HAP-1 (cell line): ENCODE data around the gene HNRNPLL.

Source experiments
- DNase-seq, 2 experiments: peaks; one replicate each; pipeline ENCODE4 v3.0.0-alpha.2; 2016 to 2020; ENCODE audit warnings: low spot score in 2 of 2
- H3K27me3 ChIP-seq: fragments of 250-450 bp; sonication (Bioruptor Pico); 2 replicates; pipeline ENCODE4 v1.5.1; 2020; ENCODE audit warnings: low read depth, mild to moderate bottlenecking, moderate library complexity
- H3K36me3 ChIP-seq: fragments of 250-450 bp; sonication (Bioruptor Pico); replicated peaks from 2 replicates; pipeline ENCODE4 v1.5.1; 2020; ENCODE audit warnings: mild to moderate bottlenecking
- H3K4me1 ChIP-seq: fragments of 250-450 bp; sonication (Bioruptor Pico); 2 replicates; pipeline ENCODE4 v1.5.1; 2020; ENCODE audit warnings: mild to moderate bottlenecking
- H3K4me3 ChIP-seq: fragments of 250-450 bp; sonication (Bioruptor Pico); 2 replicates; pipeline ENCODE4 v1.5.1; 2020; ENCODE audit warnings: mild to moderate bottlenecking, moderate library complexity
- H3K9me3 ChIP-seq: fragments of 250-450 bp; sonication (Bioruptor Pico); 2 replicates; pipeline ENCODE4 v1.5.1; 2020; ENCODE audit warnings: mild to moderate bottlenecking, moderate library complexity
- in situ Hi-C: fragments of 300-500 bp; cut with MboI; formaldehyde crosslinking; loops from 3 replicates; pipeline ENCODE4 v1.14.3; 2020; ENCODE audit warnings: low sequenced_read_pairs, inconsistent platforms, mixed read lengths

The HNRNPLL gene

DNA sequence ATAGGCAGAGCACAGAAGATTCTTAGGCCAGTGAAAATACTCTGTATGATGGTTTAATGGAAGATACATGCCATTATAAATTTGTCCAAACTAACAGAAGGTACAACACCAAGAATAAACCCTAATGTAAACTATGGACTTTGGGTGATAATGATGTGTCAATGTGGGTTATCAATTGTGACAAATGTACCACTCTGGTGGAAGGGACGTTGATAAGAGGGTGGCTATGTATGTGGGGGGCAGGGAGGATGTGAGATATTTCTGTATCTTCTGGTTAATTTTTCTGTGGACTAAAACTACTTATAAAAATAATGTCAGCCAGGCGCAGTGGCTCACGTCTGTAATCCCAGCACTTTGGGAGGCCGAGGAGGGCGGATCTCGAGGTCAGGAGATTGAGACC is 86.2 kb downstream of the HNRNPLL start:
- DNase-seq: no peak
- Histone ChIP-seq H3K27me3 (no peaks in the 10 kb centered on the region), H3K36me3 (no peaks in the 10 kb centered on the region), H3K9me3 (no peaks in the 10 kb centered on the region), H3K4me1 (no peaks in the 10 kb centered on the region), H3K4me3 (no peak overlapping the region)
- in situ Hi-C loops: no loop called here

DNA sequence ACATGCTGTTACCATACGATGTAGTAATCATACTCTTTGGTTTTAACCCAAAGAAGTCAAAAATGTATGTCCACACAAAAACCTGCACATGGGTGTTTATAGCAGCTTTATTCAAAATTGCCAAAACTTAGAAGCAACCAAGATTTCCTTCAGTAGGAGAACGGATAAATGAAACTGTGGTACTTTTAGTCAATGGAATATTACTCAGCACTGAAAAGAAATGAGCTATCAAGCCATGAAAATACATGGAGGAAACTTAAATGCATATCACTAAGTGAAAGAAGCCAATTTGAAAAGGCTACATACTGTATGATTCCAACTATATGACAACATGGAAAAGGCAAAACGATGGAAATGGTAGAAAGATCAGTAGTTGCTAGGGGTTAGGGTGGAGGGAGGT is 86.6 kb downstream of the HNRNPLL start:
- in situ Hi-C loops: no loop called here
- Histone ChIP-seq H3K4me1 (no peaks in the 10 kb centered on the region), H3K4me3 (no peak overlapping the region), H3K36me3 (no peaks in the 10 kb centered on the region), H3K9me3 (no peaks in the 10 kb centered on the region), H3K27me3 (no peaks in the 10 kb centered on the region)
- DNase-seq: no peak

GRCh38 chr2:38515155-38516074 is 87.3 kb downstream of the HNRNPLL start:
- in situ Hi-C loops: no loop called here
- Histone ChIP-seq H3K27me3 (no peaks in the 10 kb centered on the region), H3K4me1 (no peaks in the 10 kb centered on the region), H3K36me3 (no peaks in the 10 kb centered on the region), H3K4me3 (no peak overlapping the region), H3K9me3 (no peaks in the 10 kb centered on the region)
- DNase-seq: no peak

GRCh38 chr2:38514603-38515154 is 88.0 kb downstream of the HNRNPLL start:
- H3K4me3 ChIP-seq: no peak overlapping the region

DNA sequence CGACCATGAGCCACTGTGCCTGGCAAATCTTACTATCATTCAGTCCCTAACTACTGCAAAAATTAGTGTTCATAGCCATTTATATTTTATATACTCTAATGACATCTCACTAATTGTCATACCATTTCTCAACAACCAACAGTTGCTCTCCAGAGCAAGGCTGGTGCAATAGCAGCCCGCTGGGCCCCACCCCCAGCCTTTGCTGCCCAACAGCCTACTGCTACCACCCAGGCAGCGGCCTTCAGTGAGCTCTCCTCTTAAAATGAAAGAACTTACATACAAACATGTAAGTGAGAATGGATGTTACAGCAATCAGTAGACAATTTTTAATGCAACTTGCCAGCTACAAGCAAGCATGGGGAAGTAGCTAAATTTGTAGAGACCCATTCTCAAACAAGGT is 90.5 kb downstream of the HNRNPLL start:
- Histone ChIP-seq H3K4me3 (no peak overlapping the region), H3K9me3 (no peaks in the 10 kb centered on the region)
- in situ Hi-C loops: no loop called here

More at GRCh38 chr2:38514603-38515154, 88.0 kb downstream of the HNRNPLL start:
- H3K27me3 ChIP-seq: no peaks in the 10 kb centered on the region
- no peaks in the 10 kb centered on the region for H3K9me3 ChIP-seq
- in situ Hi-C loops: no loop called here
- H3K4me1 ChIP-seq: no peaks in the 10 kb centered on the region
- no peak for DNase-seq
- no peaks in the 10 kb centered on the region for H3K36me3 ChIP-seq

More for the DNA sequence above, 90.5 kb downstream of the HNRNPLL start:
- H3K4me1 ChIP-seq: no peaks in the 10 kb centered on the region; the same call in 1 of the 2 replicates
- no peak for DNase-seq
- no peaks in the 10 kb centered on the region for H3K36me3 ChIP-seq
- H3K27me3 ChIP-seq: no peaks in the 10 kb centered on the region
